Prostate gland (tissue), 2 donors: ENCODE results near the gene KLHDC4. TPM values are rescaled to one million over a fixed set of nuclear protein-coding genes. Genes with fewer than 3 reads are reported as not detected.

ENCODE experiments used
- DNase-seq: peaks from one replicate; pipeline ENCODE4 v3.0.0-alpha.2; 2019; ENCODE audit warnings: low spot score
- H3K27ac ChIP-seq, 2 donors: fragments of 200-600 bp; sonication (generic); 2 replicates each; pipeline ENCODE4 v1.5.1; 2017 to 2019
- H3K27me3 ChIP-seq: fragments of 200-600 bp; sonication (generic); replicated peaks from 2 replicates; pipeline ENCODE4 v1.5.1; 2019; ENCODE audit not compliant: insufficient read depth
- H3K36me3 ChIP-seq, 2 donors: fragments of 200-600 bp; sonication (generic); 1 replicate in 1 of 2; 2 replicates in 1 of 2; pipeline versions ENCODE4 v1.5.1 to v1.8.1; 2017 to 2019
- H3K4me1 ChIP-seq: fragments of 200-600 bp; sonication (generic); replicated peaks from 2 replicates; pipeline ENCODE4 v1.5.1; 2019
- H3K4me3 ChIP-seq, 2 donors: fragments of 200-600 bp; sonication (generic); 2 replicates each; pipeline ENCODE4 v1.5.1; 2017 to 2019
- H3K9me3 ChIP-seq: fragments of 200-600 bp; sonication (generic); 2 replicates; pipeline ENCODE4 v1.5.1; 2017
- CTCF ChIP-seq, 4 experiments: fragments of 200-600 bp in 2 of 4; fragments of 450-650 bp in 2 of 4; sonication (generic) in 2 of 4; IDR thresholded peaks; 1 replicate in 3 of 4; 2 replicates in 1 of 4; pipeline ENCODE4 v1.5.1; 2016 to 2019; ENCODE audit warnings: antibody characterized with exemption in 4 of 4, mild to moderate bottlenecking in 2 of 4, moderate library complexity in 2 of 4
- POLR2A ChIP-seq: fragments of 450-650 bp; IDR thresholded peaks from one replicate; pipeline ENCODE4 v1.6.1; 2016; ENCODE audit warnings: antibody characterized with exemption, mild to moderate bottlenecking
- POLR2AphosphoS5 ChIP-seq: sonication (generic); formaldehyde crosslinking; IDR thresholded peaks from one replicate; pipeline ENCODE4 v1.6.1; 2017; ENCODE audit warnings: antibody characterized with exemption
- WGBS: methylation state at CpG from one replicate; pipeline ENCODE4 v1.1.5; 2018; 5-methylcytosine and 5-hydroxymethylcytosine counted together
- intact Hi-C: fragments of 100-400 bp; cut with DNase I; formaldehyde crosslinking; loops from one replicate; pipeline ENCODE4 v1.14.2; 2022
- total RNA-seq, 2 donors: library from RNA; depleted of rRNA; stranded (reverse); fragments of >200 nt; gene quantifications; one replicate each; pipeline ENCODE4 v1.1.0, GENCODE V29; 2016

Gene KLHDC4
- total RNA-seq, 2 donors from 2014 or later = 28.2 to 56.4 TPM

GRCh38 chr16:87705771-87706277 lies 60.0 kb downstream of the KLHDC4 start:
- Histone ChIP-seq H3K36me3 (peaks cover 0 to 16% of the 10 kb centered on the region in 2 donors), H3K9me3 (no peaks in the 10 kb centered on the region), H3K27me3 (no peaks in the 10 kb centered on the region), H3K27ac (no peak overlapping the region), H3K4me1 (no peaks in the 10 kb centered on the region), H3K4me3 (no peak overlapping the region)
- DNase-seq = no peak
- TF ChIP-seq POLR2AphosphoS5 (no peak), POLR2A (no peak), CTCF (IDR thresholded peaks at IDR 0.05) (no peak)
- WGBS = 43% methylated on average over 30 of the region's 31 CpGs
- intact Hi-C loops = no loop called here

GRCh38 chr16:87704754-87705353 lies 60.9 kb downstream of the KLHDC4 start:
- no peak for TF ChIP-seq POLR2AphosphoS5
- no peak for TF ChIP-seq CTCF (IDR thresholded peaks at IDR 0.05)
- TF ChIP-seq POLR2A = no peak
- no peak for DNase-seq
- no peak overlapping the region for H3K4me3 ChIP-seq
- WGBS = 95% methylated on average over 34 of the region's 34 CpGs
- peaks cover 0 to 16% of the 10 kb centered on the region in 2 donors for H3K36me3 ChIP-seq
- H3K27ac ChIP-seq = no peak overlapping the region
- intact Hi-C loops = no loop called here
- no peaks in the 10 kb centered on the region for H3K27me3 ChIP-seq
- H3K4me1 ChIP-seq = no peaks in the 10 kb centered on the region
- no peaks in the 10 kb centered on the region for H3K9me3 ChIP-seq

- intact Hi-C loops = no loop called here
- H3K4me1 ChIP-seq = no peaks in the 10 kb centered on the region
- H3K36me3 ChIP-seq = peaks cover 0 to 6% of the 10 kb centered on the region in 2 donors
- WGBS = 89% methylated on average over 29 of the region's 29 CpGs
- no peak for TF ChIP-seq POLR2AphosphoS5
- no peak for TF ChIP-seq POLR2A
- TF ChIP-seq CTCF (IDR thresholded peaks at IDR 0.05) = no peak
- H3K27ac ChIP-seq = no peak overlapping the region
- DNase-seq = no peak
- no peaks in the 10 kb centered on the region for H3K27me3 ChIP-seq
- H3K9me3 ChIP-seq = no peaks in the 10 kb centered on the region
- no peak overlapping the region for H3K4me3 ChIP-seq
Observed at GRCh38 chr16:87703835-87704375, 61.9 kb downstream of the KLHDC4 start.

- Histone ChIP-seq H3K4me1 (no peaks in the 10 kb centered on the region), H3K36me3 (no peaks in the 10 kb centered on the region), H3K9me3 (no peaks in the 10 kb centered on the region), H3K27ac (no peak overlapping the region), H3K4me3 (no peak overlapping the region), H3K27me3 (no peaks in the 10 kb centered on the region)
- TF ChIP-seq POLR2AphosphoS5 (no peak), CTCF (IDR thresholded peaks at IDR 0.05) (no peak), POLR2A (no peak)
- intact Hi-C loops = no loop called here
- WGBS = 90% methylated on average over 26 of the region's 26 CpGs
- DNase-seq = no peak
Observed at GRCh38 chr16:87703071-87703470, 62.7 kb downstream of the KLHDC4 start.

- Histone ChIP-seq H3K4me3 (no peak overlapping the region), H3K9me3 (no peaks in the 10 kb centered on the region), H3K4me1 (no peaks in the 10 kb centered on the region), H3K27ac (no peak overlapping the region), H3K36me3 (no peaks in the 10 kb centered on the region), H3K27me3 (no peaks in the 10 kb centered on the region)
- intact Hi-C loops = no loop called here
- no peak for DNase-seq
- TF ChIP-seq POLR2A (no peak), CTCF (IDR thresholded peaks at IDR 0.05) (peak in 2 of 4 experiments; percentile 14 to 15), POLR2AphosphoS5 (no peak)
- WGBS = 65% methylated on average over 19 of the region's 19 CpGs
Observed at GRCh38 chr16:87702325-87702811, 63.4 kb downstream of the KLHDC4 start.
